ENCODE results near the gene TMEM119.

The TMEM119 gene

DNA sequence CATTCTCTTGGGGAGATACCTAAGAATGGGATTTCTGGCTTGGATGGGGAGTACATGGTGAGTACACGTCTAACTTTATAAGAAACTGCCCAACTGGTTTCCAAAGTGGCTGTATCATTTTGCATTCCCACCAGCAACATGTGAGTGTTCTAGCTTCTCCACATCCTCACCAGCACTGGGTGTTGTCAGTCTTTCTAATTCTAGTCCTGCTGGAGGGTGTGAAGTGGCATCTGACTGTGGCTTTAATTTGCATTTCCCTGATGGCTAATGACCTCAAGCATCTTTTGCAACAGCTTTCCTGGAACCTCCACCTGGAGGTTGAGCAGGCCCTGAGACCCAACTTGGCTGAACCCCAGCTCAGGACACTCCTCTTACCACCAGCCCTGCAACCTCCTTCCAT, 18.0 kb upstream of the TMEM119 start:
- TF ChIP-seq, protein P1, sequence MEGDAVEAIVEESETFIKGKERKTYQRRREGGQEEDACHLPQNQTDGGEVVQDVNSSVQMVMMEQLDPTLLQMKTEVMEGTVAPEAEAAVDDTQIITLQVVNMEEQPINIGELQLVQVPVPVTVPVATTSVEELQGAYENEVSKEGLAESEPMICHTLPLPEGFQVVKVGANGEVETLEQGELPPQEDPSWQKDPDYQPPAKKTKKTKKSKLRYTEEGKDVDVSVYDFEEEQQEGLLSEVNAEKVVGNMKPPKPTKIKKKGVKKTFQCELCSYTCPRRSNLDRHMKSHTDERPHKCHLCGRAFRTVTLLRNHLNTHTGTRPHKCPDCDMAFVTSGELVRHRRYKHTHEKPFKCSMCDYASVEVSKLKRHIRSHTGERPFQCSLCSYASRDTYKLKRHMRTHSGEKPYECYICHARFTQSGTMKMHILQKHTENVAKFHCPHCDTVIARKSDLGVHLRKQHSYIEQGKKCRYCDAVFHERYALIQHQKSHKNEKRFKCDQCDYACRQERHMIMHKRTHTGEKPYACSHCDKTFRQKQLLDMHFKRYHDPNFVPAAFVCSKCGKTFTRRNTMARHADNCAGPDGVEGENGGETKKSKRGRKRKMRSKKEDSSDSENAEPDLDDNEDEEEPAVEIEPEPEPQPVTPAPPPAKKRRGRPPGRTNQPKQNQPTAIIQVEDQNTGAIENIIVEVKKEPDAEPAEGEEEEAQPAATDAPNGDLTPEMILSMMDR (IDR thresholded peaks at IDR 0.05), result no peak
- H3K27ac ChIP-seq, result no peak overlapping the region
- no peak overlapping the region for H3K4me3 ChIP-seq
- H3K36me3 ChIP-seq, result no peaks in the 10 kb centered on the region
- H3K27me3 ChIP-seq, result no peaks in the 10 kb centered on the region
- intact Hi-C loops (cut with DNase I; ENCODE audit: low total_unique reads), result loop anchor here (5.0 to 10.0 kb wide), 2 partner anchors 49 to 339 kb away; no protein-coding TSS in a partner anchor
- no peak for DNase-seq
- no peaks in the 10 kb centered on the region for H3K9me3 ChIP-seq
- H3K4me1 ChIP-seq, result peaks cover 0 to 7% (median 3%) of the 10 kb centered on the region in 4 donors

DNA sequence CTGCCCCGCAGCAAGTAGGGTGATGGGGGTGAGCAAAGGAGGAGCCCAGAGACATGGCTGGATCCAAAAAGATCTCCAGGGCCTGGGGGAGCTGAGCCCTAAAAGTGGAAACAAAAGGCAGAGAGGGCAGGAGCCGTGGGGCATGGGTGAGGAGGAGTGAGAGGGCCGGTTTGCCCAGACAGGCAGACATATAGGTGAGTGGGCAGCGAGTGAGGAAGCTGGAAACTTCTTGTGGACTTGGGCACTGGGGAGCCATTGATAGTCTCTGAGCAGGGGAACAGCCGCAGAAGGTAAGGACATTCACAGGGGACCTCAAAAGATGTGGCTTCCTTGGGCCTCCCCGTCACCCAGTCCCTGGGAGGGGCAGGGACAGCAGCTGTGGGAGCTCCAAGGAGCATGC, 16.8 kb upstream of the TMEM119 start:
- intact Hi-C loops (cut with DNase I; ENCODE audit: low total_unique reads), result loop anchor here (5.0 to 10.0 kb wide), 2 partner anchors 47 to 340 kb away; no protein-coding TSS in a partner anchor
- Histone ChIP-seq H3K4me3 (no peak overlapping the region), H3K9me3 (no peaks in the 10 kb centered on the region), H3K27me3 (no peaks in the 10 kb centered on the region), H3K27ac (no peak overlapping the region), H3K4me1 (peaks cover 0 to 9% (median 7%) of the 10 kb centered on the region in 4 donors), H3K36me3 (no peaks in the 10 kb centered on the region)
- TF ChIP-seq, protein P1 (IDR thresholded peaks at IDR 0.05), result no peak
- DNase-seq, result no peak

DNA sequence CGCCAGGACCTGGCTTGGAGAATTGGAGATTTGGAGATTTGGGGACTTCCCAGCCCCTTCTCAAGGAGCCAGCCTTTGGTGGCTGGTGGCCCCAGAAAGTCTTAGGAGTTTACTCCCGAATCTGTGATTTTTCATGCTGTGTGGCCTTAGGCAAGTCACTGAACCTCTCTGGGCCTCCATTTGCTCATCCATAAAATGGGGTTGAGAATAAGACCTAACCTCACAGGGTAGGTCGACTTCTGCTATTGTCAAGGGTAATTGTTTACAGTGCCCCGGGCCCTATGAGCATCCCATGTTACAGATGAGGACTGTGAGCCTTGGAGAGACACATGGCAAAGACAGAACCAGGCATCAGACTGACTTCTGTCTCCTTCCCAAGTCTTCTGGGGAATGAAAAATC, 16.2 kb upstream of the TMEM119 start:
- Histone ChIP-seq H3K4me1 (peaks cover 0 to 14% (median 11%) of the 10 kb centered on the region in 4 donors), H3K4me3 (no peak overlapping the region), H3K27me3 (no peaks in the 10 kb centered on the region), H3K9me3 (no peaks in the 10 kb centered on the region), H3K36me3 (no peaks in the 10 kb centered on the region), H3K27ac (no peak overlapping the region)
- intact Hi-C loops (cut with DNase I; ENCODE audit: low total_unique reads), result loop anchor here (10.0 kb wide), 1 partner anchor 341 kb away; no protein-coding TSS in a partner anchor
- DNase-seq, result no peak
- TF ChIP-seq, protein P1 (IDR thresholded peaks at IDR 0.05), result no peak

DNA sequence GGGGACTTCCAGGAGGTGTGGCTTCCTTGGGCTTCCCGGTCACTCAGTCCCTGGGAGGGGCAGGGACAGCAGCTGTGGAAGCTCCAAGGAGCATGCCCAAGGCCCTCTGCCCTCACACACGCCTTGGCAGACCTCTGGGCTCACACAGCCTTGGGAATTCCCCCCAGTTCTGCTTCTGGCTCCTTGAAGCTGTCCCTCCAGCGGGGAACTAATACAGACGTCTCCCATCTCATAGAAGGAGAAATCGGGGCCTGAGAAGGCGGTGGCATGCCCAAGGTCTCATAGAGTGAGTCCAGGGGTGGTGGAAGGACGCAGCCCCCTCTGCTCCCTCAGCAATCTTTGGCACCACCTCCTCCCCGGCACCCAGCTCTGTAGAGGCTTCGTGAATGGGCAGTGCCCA, 15.7 kb upstream of the TMEM119 start:
- Histone ChIP-seq H3K4me1 (peaks cover 0 to 14% (median 11%) of the 10 kb centered on the region in 4 donors), H3K27me3 (no peaks in the 10 kb centered on the region), H3K36me3 (no peaks in the 10 kb centered on the region), H3K4me3 (no peak overlapping the region), H3K9me3 (no peaks in the 10 kb centered on the region), H3K27ac (no peak overlapping the region)
- intact Hi-C loops (cut with DNase I; ENCODE audit: low total_unique reads), result loop anchor here (10.0 kb wide), 1 partner anchor 341 kb away; no protein-coding TSS in a partner anchor
- TF ChIP-seq, protein P1 (IDR thresholded peaks at IDR 0.05), result no peak
- no peak for DNase-seq

DNA sequence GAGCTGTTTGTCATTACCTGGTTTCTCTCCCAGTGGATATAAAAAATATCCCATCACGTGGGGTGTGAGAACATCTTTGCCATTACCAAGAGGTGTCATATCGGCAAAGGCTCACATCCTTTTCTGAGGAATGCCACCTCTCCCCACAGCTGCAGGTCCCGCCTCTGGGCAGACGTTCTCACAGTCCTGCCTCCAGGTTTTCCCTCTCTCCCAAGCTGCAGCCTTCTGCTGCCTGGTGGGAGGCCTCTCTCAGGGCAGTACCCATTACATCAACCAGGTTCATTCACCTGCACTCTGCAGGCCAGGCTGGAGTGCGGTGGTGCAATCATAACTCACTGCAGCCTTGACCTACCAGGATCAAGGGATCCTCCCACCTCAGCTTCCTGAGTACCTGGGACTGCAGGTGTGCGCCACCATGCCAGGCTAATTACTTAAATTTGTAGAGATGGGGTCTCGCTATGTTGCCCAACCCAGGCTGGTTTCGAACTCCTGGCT, 15.0 kb upstream of the TMEM119 start:
- Histone ChIP-seq H3K4me3 (no peak overlapping the region), H3K27ac (no peak overlapping the region), H3K36me3 (no peaks in the 10 kb centered on the region), H3K4me1 (peaks cover 0 to 10% (median 7%) of the 10 kb centered on the region in 4 donors), H3K9me3 (no peaks in the 10 kb centered on the region), H3K27me3 (no peaks in the 10 kb centered on the region)
- TF ChIP-seq, protein P1 (IDR thresholded peaks at IDR 0.05), result no peak
- intact Hi-C loops (cut with DNase I; ENCODE audit: low total_unique reads), result loop anchor here (10.0 kb wide), 1 partner anchor 342 kb away; no protein-coding TSS in a partner anchor
- DNase-seq, result no peak
